HG02970 (cell line): ENCODE measurements around the gene PNPO.
"Not testable (repeated sequence)": the region's sequence is repeated elsewhere in the genome, so short reads cannot be mapped to it uniquely, and the experiment has no call there.

Source experiments
- ATAC-seq: cut with Tn5 transposase; IDR thresholded peaks from one replicate; pipeline ENCODE4 v1.9.1; 2021; ENCODE audit warnings: mild to moderate bottlenecking, moderate library complexity, moderate number of reproducible peaks; ENCODE audit not compliant: unreplicated experiment, low FRiP score

PNPO gene

GRCh38 chr17:47970725-47971499 lies 29.5 kb downstream of the PNPO start, which contains the start of gene CDK5RAP3:
CDK5RAP3 (plus strand) TSS chr17:47971113; CDS start chr17:47971147, 34 bp downstream.
- ATAC-seq: peak; percentile 95

GRCh38 chr17:47973541-47973940 lies 32.2 kb downstream of the PNPO start:
- ATAC-seq: no peak

- ATAC-seq: no peak
Measured at GRCh38 chr17:47975189-47975822, 33.9 kb downstream of the PNPO start.

- ATAC-seq: no peak
Measured at GRCh38 chr17:47975823-47976205, 34.4 kb downstream of the PNPO start.

- ATAC-seq: no peak
Measured at GRCh38 chr17:47978324-47978723, 37.0 kb downstream of the PNPO start.

GRCh38 chr17:47980541-47980940 lies 39.2 kb downstream of the PNPO start:
- no peak for ATAC-seq

GRCh38 chr17:47981462-47981861 lies 40.1 kb downstream of the PNPO start:
- ATAC-seq: no peak

GRCh38 chr17:47982091-47982617 lies 40.8 kb downstream of the PNPO start:
- no peak for ATAC-seq

GRCh38 chr17:47982645-47983390 lies 41.4 kb downstream of the PNPO start:
- no peak for ATAC-seq

GRCh38 chr17:47983492-47984223 lies 42.3 kb downstream of the PNPO start:
- ATAC-seq: no peak

GRCh38 chr17:47986520-47986919 lies 45.1 kb downstream of the PNPO start:
- no peak for ATAC-seq

- ATAC-seq: no peak
Measured at GRCh38 chr17:47987240-47987835, 46.0 kb downstream of the PNPO start.

- not testable (repeated sequence) for ATAC-seq
Measured at GRCh38 chr17:47988445-47988844, 47.1 kb downstream of the PNPO start.

- ATAC-seq: no peak
Measured at GRCh38 chr17:47989159-47989558, 47.8 kb downstream of the PNPO start.

- ATAC-seq: no peak
Measured at GRCh38 chr17:47989700-47990099, 48.3 kb downstream of the PNPO start.

GRCh38 chr17:47990962-47991731 lies 49.8 kb downstream of the PNPO start:
- no peak for ATAC-seq

- ATAC-seq: no peak
Measured at GRCh38 chr17:47992216-47992615, 50.8 kb downstream of the PNPO start.

GRCh38 chr17:47993031-47993564 lies 51.7 kb downstream of the PNPO start:
- no peak for ATAC-seq

GRCh38 chr17:47993964-47994363 lies 52.6 kb downstream of the PNPO start:
- no peak for ATAC-seq
